NCI-H526 treated with DMSO at 0.1 percent for 48 hours (cell line): ENCODE results near the gene IMP4.
"Not testable (repeated sequence)": the region's sequence is repeated elsewhere in the genome, so short reads cannot be mapped to it uniquely, and the experiment has no call there.

Experiments used
- DNase-seq: peaks from one replicate; lab custom pipeline; 2025; lab: John Stamatoyannopoulos, UW

Gene IMP4, protein sequence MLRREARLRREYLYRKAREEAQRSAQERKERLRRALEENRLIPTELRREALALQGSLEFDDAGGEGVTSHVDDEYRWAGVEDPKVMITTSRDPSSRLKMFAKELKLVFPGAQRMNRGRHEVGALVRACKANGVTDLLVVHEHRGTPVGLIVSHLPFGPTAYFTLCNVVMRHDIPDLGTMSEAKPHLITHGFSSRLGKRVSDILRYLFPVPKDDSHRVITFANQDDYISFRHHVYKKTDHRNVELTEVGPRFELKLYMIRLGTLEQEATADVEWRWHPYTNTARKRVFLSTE

DNA sequence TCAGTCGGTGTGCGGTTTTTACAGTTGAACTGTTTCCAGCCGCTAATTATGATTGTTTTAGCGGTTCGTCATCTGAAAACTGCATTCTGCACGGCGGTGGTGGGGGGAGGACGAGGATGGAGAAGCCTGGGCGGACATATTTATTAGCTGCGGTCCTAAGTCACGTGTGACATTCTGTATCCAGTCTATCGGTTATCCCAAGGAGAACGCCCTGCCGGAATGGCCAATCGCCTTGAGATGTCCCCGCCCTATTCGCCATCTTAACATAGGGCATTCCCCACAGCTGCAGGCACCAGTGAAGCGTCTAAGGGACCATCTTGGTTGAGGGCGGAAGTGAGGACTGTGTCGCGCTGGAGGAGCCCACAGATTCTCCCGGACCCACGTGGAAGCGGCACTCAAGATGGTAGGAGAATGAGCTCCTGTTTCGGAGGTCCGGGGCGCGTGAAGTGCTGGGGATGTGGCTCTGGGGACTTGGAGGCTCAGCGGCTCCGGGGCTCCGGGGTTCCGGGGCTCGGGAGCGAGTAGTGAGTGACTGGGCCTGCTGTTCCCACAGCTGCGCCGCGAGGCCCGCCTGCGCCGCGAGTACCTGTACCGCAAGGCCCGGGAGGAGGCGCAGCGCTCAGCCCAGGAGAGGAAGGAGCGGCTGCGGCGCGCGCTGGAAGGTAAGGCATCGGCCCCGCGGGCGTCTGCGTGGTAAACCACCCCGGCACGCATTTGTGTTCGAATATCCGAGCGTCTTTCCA is at the start of gene IMP4:
IMP4 (plus strand) TSS at position 365 of the 743 bp plus-strand sequence; CDS start at position 401, 36 bp downstream.
- peak; percentile 99 for DNase-seq

DNA sequence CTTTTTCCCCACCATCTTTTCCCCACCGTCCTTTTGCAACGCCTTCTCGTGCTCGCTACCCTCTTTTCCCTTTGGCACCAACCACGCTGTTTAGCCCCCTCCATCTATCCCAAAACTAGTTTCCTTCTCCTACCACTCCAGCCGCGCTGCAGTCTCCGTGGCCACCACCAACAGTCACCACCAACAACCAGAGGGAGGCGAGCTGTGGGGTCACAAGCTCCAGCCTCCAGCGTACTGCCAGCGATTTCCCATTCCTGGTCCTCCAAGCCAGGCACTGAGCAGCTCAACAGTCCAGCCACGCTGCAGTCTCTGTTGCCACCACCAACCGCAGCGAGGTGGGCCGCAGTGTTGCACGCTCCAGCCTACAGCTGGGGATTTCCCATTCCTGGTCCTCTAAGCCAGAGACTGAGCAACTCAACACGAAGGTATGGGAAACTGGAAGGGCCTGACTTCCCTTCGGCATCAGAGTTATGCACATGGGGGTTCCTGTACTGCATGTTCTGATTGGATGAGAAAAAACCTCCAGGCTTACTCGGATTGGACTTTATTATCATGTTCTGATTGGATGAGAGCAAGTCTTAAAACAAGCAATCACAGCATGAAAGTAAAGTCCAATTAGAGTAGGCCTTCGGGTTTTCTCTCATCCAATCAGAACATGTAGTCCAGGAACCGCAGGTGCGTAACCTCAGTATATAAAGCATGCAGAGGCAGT is 42.3 kb upstream of the IMP4 start:
- DNase-seq: no peak

DNA sequence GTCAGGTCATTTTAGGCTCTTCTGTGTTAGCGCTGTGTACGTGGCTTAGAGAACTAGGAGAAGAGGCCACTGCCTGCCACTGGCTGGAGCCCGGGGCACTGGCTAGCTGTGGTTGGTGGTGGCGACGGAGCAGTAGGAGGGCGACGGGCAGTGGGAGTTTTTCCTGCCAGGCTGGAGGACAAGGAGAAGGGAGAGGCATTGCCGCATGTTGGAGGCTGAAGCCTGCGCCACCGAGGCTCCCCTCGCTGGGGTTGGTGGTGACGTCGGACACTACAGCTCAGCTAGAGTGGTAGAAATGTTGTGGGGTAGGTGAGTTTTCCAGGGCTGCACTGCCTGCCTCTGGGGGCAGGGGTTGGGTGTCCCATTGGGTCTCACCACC is 41.7 kb upstream of the IMP4 start:
- DNase-seq: no peak

DNA sequence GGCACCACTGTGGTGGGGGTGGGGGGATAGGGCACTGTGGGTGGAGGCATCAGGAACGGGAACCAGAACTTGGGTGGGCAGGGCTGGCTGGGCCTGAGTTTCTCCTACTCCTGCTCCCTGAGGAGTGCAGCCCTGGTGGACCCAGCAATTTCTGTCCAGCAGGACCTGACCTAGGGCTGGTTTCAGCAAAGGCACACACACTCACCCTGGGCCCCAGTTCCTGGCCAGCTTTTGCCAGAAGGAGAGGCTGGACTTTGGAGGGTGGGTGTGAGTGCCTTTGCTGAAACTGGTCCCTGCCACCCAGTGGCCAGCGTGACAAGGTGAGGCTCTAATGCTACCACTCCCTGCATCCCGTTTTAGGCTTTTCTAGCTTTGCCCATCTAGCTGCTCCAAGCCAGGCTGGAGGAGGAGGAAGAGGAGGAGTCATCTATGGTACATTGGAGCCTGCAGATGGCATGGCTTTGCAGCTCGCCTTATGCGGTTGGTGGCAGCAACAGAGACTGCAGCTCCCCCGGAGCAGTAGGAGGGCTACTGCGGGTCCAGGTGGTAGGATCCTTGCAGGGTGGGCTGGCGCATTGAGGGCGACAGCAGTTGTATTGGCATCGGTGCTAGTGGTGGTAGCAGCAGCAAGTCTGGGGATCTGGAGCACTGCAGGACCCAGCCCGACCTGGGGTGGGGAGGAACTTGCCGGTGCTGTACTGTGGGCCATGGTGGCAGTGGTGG is 40.4 kb upstream of the IMP4 start:
- no peak for DNase-seq

DNA sequence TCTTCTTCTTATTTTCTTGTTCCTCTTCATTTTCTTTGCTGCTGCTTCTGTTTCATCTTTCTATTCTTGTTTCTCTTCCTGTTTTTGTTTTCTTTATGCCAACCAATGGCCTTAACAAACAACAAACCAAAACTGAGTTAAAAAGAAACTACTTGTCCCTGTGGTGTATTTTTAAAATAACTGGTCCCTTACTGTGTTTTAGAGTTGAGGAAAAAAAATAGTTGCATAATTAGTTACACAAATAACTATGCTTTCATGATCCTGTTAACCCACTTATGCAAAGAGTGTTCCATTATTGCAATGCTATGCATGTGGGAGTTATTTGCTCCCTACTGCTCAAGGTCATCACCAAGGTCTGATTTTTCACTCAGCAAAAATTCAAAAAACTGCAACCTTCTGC is 39.5 kb upstream of the IMP4 start:
- DNase-seq: no peak

DNA sequence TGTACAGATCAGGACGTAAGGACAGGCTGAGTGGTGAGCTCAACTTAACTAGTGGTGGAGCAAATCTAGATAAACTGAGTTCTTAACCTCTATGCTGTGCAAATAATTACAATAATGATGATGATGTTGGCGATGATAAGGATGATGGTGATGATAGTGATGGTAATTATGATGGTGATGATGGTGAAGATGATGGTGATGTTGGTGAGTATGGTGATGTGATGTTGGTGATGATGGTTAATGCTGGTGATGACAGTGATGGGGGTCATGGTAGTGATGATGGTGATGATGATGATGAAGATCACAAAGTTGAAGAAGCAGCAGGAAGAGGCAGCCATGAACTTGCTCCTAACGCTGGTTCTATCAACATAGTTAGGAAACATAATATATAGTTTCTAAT is 38.0 kb upstream of the IMP4 start:
- no peak for DNase-seq

DNA sequence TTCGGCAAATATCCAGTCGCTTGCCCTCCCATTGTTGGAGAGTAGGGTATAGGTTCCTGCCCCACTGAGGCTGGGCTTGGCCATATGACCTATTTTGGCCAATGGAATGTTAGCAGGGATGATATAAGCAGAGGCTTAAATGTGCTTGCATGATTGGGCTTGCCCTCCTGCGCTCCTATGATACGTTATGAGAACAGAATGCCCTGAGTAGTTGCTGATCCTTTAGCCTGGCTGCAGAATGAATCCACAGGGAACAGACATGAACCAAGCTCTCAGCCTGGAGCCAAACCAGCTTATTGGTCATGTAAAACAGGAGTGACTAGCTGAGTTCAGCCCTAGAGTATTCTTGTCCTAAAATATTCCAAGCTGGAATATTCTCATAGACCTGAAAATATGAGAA is 34.8 kb upstream of the IMP4 start:
- DNase-seq: no peak

DNA sequence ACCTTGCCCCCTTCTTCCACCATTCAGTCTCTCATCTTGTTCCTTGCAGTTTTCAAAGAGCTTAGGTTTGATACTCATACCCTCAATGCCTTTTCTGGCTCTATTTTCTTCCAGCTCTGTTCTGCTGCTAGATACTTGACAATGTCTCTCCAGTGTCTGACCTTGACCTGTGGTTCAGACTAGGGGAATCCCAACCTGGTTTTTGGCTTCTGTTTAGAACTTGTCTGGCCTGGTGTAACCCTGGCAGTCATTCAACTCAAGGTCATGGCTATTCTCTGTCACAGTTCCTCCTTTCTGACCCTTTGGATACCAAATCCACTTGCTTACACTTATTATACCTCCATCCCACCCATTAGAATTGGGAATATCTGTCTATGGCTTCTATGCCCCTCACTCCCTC is 31.8 kb upstream of the IMP4 start:
- no peak for DNase-seq

DNA sequence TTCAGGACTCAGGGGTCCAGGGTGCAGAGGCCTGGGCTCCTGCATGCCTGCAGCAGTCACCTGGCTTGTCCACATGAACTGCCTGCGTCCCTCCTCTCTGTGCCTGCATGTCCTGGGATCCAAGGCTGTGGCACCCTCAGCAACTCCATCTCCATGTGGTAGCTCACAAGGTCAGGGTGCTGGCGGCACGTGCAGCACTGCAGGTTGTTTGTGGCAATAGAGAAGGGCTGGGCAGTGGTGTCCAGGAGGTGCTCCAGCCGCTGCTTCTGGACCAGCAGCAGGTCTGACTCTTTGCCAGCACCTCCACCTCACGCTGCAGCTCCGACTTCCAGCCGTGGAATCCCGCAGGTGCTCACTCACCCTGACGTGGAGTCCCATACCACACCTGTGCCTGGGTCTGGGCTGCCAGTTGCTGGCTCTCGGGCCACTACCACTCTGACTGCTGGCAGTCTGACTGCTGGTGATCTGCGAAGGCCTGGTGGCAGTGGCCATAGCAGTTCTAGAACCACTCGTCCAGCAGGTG is 28.8 kb upstream of the IMP4 start:
- no peak for DNase-seq

DNA sequence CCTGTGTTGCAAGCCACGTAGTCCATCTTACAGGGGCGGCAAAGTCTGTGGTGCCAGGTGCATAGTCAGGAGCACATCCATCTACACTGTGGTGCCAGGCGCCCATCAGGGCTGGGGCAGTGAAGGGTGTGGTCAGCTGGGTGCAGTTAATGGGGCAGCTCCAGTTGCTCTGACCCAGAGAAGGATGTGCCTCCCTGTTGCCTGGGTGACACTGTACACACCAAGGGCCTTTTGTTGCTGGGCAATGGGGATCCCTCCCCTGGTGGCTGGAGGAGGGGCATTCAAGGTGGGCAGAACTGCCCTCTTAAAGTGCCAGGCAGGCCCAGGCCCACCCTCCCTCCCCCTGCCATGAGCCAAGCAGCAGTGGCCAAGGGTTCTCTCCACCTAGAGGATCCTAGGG is 28.3 kb upstream of the IMP4 start:
- no peak for DNase-seq

DNA sequence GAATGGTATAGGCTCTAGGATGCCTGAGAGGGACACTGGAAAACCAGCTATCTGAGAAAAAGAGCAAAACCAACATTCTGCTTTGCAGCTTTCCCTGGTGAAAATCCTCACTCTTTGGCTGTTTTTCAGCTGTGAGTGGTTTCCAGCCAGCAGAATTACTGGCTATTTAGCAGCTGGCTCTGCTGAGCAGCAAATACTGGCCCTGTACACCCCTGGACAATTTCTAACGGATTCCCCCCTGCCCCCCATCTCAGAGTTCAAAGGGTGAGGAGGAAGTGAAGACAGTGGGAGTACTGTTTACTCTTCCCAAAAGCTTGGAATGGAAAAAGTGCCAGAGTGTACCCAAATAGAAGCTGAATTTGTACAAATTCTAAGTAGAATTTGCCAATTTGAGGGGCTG is 26.1 kb upstream of the IMP4 start:
- DNase-seq: no peak

DNA sequence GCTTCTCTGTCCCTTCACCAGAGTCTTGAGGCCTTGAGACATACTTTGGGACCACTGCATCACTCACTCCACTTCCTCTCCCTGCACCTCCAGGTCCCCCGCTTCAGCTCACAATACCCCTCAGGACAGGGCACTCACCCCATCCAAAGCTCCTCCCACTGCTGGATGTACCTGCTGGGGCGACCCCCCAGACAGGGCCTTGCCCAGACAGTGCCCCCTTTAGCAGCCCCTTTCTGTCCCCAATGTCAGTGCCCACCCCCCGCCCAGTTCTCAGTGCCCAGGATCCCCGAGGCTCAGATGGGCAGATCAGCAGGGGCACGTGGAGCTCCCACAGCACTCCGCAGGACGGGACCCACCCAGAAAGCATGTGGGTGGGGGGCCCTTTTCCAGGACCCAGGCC is 23.8 kb upstream of the IMP4 start:
- DNase-seq: no peak

DNA sequence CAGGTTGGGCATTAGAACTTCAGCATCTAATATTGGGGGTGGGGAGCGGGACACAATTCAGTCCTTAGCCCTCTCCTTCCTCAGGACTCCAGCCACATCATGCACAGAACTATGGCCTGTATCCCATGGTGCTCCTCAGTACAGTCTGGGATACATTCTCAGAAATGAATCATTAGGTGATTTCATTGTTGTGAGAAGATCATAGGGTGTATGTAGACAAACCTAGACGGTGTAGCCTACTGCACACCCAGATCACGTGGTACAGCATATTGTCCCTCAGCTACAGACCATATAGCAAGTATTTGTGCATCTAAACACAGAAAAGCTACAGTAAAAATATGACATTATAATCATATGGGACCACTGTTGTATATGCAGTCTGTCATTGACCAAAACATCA is 23.2 kb upstream of the IMP4 start:
- no peak for DNase-seq

DNA sequence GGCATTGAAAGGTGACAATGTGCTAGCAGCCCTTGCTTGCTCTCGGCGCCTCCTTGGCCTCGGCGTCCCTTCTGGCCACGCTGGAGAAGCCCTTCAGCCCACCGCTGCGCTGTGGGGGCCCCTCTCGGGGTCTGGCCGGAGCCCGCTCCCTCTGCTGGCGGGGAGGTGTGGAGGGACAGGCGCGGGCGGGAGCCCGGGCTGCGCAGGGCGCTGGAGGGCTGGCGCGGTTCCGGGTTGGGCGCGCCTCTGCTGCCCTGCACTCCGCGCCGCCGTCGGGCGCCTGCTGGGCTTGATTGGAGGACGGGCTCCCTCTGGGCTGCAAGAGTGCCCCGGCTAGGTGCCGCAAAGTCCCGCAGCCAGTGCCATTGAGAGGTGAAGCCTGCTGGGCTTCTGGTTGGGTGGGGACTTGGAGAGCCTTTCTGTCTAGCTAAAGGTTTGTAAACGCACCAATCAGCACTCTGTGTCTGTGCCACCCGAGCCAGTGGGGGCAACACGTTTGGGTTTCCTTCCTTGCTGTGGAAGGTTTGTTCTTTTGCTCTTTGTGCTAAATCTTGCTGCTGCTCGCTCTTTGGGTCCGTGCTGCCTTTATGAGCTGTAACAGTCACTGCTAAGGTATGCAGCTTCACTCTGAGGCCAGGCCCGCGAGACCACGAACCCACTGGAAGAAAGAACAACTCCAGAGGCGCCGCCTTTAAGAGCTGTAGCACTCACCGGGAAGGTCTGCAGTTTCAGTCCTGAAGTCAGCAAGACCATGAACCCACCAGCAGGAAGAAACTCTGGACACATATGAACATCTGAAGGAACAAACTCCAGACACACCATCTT is 14.8 kb upstream of the IMP4 start:
- no peak for DNase-seq

DNA sequence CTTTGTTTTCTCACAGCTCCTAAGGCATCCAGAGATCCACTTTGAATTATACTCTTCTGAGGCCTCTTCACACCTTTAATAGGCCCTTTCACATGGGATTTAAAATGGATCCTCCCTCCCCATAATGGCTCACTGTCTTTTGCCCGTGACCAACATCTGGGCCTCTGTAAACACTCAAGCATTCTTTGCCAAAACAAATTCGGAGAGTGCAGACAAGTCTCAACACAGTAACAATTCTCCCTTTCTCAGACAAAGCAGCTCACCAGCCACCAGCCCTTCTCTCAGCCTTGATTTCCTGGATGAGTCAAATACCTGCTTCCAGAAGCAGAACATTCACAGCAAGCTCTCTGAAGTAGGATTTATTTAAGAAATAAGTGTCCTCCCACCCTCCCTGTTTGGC is 14.0 kb upstream of the IMP4 start:
- no peak for DNase-seq

DNA sequence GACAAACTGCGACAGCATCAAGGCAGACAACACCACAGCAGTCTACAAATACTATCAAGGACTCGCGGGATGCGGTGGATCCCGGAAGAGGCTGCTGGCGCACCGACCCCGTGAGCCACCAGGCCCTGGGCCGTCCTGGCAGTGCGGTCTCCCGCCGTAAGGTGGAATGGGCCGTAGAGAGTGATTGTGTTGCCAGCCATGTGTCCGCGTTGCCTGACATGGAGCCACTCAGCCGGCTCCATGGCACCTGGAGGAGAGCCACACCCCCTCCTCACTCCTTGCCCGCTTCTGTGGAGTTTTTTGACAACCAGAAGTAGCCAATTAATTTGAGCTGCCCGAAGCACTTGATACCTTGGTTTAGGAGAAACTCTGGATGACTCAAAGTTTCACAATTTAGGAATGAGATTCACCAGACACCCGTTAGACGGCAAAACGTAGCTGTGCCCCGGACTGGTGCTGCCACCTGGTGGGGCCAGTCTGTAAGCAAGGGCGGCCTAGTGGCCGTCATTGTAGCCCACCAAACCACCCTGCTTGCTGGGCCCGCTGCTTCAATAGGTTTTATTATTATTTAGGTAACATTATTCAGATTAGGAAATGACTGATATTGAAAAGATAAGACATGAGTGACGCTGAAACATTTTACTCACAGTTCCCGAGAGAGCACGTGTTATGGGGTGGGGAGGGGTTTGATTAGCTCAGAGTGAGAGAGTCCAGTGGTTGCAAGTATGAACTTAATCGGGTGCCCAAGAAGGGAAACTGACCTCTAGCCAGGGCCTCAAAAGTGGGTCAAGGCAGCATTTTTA is 10.2 kb upstream of the IMP4 start:
- peak; percentile 24 for DNase-seq

DNA sequence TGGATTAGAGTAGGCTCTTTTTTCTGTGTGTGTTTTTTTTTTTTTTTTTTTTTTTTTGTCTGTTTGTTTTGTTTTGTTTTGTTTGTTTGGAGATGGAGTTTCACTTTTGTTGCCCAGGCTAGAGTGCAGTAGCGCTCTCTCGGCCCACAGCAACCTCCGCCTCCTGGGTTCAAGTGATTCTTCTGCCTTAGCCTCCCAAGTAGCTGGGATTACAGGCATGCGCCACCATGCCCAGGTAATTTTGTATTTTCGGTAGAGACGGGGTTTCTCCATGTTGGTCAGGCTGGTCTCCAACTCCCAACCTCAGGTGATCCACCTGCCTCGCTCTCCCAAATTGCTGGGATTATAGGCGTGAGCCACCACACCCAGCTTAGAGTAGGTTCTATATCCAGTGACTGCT is 9.4 kb upstream of the IMP4 start:
- not testable (repeated sequence) for DNase-seq

DNA sequence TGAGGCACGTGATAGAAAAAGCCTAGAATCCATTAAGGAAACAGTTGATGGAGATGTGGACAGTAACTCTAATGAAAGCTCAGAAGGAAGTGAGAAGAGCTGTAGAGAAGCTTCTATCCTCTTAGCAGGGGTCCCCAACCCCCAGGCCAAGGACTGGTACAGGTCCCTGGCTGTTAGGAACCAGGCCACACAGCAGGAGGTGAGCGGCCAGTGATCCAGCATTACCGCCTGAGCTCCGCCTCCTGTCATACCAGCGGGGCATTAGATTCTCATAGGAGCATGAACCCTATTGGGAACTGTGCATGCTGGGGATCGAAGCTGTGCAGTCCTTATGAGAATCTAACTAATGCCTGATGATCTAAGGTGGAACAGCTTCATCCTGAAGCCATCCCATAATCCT is 8.7 kb upstream of the IMP4 start:
- no peak for DNase-seq

DNA sequence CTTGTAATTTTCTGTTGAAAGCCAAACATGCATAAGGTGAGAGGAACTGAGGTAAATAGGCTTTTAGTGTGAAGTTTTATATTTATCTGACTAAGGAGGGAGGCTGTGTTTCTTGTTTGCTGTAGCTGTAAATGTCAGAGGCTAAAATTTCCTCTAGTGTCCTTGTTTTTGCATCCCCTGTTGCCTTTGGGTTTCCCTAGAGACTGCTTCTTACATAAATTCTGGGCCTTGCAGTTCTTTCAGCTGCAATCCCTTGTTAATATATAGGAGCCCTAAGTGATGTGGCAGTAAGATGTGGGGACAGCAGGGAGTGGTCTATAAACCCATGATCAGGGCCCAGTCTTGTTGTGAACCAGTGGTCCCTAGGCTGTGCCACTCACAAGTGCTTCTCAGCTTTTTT is 7.5 kb upstream of the IMP4 start:
- DNase-seq: no peak

DNA sequence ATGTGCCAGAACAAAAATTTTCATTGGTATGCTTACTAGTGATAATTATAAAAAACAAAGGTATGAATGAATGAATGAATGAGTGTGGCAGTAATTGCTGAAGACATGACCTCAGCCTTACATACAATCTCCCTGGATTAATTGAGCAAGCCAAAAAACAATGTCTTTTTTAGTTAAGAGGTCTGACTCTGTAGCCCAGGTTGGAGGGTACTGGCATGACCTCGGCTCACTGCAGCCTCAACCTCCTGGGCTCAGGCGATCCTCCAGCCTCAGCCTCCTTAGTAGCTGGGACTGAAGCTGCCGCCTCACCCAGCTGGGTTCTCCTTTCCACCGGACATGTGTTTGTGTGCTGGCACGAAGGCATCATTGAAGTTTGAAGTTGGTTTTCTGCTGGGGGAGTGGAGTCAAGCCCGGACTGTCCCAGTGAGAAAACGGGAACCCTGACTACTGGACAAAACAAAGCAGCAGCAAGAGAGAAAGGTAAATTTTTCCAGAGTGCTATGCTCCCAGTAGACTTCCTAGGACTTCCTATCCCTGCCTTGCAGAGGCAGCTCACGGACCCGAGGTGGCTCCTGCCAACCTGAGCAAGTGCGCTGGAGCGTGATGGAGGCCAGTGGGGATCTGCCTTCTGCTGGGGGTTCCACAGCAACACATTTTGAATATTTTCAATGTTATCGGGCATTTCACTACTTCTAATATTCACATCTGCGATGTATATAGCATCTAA is 6.4 kb upstream of the IMP4 start:
- DNase-seq: no peak
